GM23248 (cell line): ENCODE data around the gene TRPM2.

ENCODE experiments used
- EZH2 ChIP-seq: fragments of 200-600 bp; sonication (generic); IDR thresholded peaks from 2 replicates; pipeline ENCODE4 v1.6.1; 2018; ENCODE audit warnings: antibody characterized with exemption, mild to moderate bottlenecking; ENCODE audit not compliant: insufficient read depth, poor library complexity, severe bottlenecking
- EZH2phosphoT487 ChIP-seq: fragments of 200-600 bp; sonication (generic); IDR thresholded peaks from 2 replicates; pipeline ENCODE4 v1.6.1; 2018; ENCODE audit warnings: antibody characterized with exemption, moderate library complexity, mild to moderate bottlenecking, low read depth; ENCODE audit not compliant: insufficient read depth

DNA sequence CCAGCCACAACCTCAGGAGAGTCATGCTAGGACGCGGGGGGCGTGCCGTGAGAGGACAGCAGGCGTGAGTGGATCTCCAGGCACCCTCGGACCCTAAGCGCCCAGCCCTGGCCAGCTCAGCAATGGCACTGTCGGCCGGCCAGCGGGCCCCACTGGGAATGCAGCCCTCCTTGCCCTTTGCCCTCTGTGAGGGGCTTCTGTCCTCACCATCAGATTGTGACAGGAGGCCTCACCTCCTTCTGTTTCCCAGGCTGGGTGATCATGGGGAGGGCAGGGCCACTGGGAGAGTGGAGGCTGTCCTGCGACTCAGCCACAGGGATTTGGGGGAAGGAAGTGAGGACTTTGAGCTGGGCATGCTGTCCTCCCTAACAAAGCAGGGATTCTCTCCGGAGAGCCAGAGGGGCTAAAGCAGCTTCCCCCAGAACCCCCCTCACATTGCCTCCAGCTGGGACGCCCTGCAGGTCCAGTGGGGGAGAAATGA is 95.3 kb downstream of the TRPM2 start:
- no peak for TF ChIP-seq EZH2
- no peak for TF ChIP-seq EZH2phosphoT487
